Measurements from ENCODE around the gene ZBTB39. TPM values are rescaled to one million over a fixed set of nuclear protein-coding genes. Genes with fewer than 3 reads are reported as not detected.

The ZBTB39 gene
- total RNA-seq, 2 donors from 2014 or later, result 3.2 to 4.5 TPM

DNA sequence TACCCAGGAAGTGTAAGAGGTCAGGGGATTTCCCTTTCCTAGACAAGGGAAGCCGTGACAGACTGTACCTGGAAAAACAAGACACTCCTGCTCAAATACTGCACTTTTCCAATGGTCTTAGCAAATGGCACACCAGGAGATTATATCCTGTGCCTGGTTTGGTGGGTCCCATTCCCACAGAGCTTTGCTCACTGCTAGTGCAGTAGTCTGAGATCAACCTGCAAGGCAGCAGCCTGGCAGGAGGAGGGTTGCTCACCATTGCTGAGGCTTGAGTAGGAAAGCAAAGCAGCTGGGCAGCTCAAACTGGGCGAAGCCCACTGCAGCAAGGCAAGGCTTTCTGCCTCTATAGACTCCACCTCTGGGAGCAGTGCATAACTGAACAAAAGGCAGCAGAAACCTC lies 47.9 kb downstream of the ZBTB39 start:
- ATAC-seq, result no peak
- intact Hi-C loops (cut with DNase I, micrococcal nuclease), result no loop called here
- DNase-seq, result no peak

DNA sequence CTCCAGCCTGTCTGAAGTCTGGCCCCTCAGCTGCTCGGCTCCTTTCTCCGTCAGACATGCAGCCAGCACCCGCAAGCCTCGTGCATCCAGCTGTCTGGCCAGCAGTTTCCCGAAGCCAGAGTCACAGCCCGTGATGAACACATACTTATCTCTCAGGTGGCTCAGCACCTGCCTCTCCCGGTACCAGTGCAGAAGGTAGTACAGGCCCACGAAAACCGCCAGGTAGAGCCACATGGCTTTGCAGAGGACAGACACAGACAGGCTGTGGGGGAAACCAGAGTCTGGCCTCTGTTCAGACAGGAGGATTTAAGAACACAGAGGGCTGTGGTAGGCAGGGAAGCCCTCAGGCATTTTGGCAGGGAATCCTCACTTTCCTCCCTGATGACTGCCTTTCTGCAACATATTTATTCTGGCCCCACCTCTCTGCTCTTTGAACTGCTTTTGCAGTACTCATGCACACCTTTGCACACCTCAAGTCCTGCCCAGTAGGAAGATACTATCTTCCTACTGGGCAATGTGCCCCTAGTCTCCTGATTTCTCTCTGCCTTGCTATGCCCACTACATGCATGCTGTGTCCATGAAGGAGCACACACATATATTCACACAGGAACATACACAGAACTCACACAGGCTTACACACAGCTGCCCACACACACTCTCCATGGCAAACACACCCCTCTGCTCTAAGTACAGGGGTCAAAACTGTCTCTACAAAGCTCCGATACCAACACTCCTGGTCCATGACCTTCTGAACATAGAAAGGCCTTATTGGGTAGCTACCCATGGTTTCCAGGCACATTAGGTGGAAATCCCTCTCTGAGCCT lies 48.9 kb downstream of the ZBTB39 start, which contains the start of gene RDH16:
TSS of gene RDH16 (minus strand) at position 380 of the 824 bp plus-strand sequence. CDS start at position 234, 146 bp downstream.
- ATAC-seq (peak; percentile 99), DNase-seq (no peak)

DNA sequence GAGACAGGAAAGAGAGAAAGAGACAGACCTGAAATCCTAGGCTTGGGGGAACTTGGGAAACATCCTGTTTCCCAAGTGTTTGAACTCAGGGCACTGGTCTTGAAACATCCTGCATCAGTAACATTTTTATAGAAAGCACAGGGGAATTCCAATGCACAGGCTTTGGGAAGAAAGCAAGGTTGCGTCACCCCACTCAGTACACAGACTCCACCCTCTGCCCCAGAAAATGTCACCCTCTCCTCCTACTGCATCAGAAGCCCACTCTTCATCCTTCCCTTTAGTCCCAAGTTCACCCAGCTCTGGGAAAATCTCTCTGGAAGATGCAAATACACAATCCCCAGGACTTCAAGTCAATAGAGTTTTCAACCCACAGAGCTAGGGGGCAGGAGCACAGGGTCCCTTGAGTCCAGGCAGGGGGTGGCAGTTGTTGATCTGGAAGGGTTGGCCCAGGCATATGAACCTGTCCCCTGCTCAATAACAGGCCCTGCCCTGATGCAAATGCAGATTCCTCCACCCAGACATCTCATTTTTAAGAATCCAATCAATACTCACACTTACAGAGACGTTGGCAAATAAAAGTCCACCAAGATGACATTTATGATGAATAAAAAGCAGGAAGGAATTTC lies 50.6 kb downstream of the ZBTB39 start:
- no peak for ATAC-seq
- no peak for DNase-seq
- intact Hi-C loops (cut with DNase I, micrococcal nuclease), result no loop called here

More for the DNA sequence above, 48.9 kb downstream of the ZBTB39 start, which contains the start of gene RDH16:
- intact Hi-C loops (cut with DNase I, micrococcal nuclease), result no loop called here

DNA sequence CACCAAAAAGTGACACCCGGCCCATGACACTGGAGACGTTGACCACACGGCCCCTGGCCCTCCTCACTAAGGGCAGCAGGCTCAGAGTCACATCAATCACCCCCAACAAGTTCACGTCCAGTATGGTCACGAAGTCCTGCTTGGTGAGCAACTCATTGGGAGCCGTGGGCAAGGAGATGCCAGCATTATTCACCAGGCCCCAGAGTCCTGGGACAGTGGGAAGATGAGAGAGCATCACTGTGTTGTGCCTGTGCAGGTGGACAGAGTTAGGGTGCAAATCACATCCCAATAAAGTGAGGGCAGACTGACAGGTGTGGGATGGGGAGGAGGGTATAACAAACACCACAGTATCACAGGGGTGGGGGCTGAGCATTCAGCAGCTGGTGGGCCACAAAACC lies 51.4 kb downstream of the ZBTB39 start:
- ATAC-seq (no peak), DNase-seq (no peak)
- intact Hi-C loops (cut with DNase I, micrococcal nuclease), result no loop called here

DNA sequence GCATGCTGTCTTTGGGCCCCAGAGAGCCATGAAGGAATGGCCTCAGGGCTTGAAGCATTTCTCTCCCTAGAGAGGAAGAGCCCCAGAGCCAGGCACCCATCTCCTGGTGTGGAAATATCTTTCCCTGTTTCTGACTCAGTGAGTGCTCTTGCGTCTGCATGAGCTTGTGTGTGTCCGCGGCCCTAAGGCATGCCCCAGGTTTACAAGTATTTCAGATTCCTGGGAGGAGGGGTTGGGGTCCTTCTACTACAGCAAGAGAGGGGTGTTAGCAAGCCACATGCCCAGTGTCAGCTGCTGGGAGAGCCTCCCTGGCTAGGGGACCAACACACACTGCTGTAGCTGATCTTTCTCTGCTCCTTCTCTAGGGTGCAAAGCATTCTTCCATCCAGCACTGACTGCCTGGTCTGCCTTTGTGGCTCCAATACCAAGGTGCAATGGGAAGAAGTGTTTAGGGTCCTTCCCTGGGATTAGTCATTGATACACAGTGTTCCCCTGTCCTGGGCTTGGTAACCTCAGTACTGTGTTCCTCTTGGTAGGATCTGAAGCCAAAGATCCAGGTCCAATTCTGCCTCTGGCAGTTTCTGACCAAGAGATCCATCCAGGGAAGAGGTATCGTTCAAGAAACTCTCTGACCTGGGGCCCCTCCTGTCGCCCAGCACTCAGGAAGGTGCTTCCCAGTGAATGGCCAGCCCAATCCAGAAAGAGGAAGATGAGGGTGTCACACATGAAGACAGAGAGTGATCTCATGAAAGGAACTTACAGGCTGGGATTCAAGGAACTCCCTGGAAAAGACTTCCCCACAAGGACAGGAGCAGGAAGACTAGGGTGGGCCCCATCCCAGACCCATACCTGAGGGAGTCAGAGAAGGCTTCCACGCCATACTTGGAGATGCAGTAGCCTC lies 52.0 kb downstream of the ZBTB39 start:
- DNase-seq (no peak), ATAC-seq (no peak)
- intact Hi-C loops (cut with DNase I, micrococcal nuclease), result no loop called here

DNA sequence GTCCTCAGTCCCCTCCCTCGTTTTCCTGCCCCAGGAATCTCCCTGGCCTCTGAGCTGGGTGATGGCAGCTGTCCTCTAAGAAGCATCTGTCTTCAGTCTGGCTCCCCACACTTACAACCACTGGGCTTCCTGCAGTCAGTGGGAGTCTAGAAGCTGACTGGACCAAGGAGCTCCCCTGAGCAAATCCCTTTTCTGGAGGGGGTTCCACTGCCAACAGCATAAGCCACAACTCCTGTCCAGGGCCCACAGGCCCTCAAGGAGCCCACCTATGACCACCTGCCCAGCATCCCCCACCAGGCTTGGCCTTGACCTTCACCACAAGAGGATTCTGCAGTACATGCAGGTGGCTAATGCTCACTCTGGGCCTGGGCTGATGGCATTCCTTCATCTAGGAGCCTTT lies 53.0 kb downstream of the ZBTB39 start:
- no peak for DNase-seq
- intact Hi-C loops (cut with DNase I, micrococcal nuclease), result no loop called here
- no peak for ATAC-seq

DNA sequence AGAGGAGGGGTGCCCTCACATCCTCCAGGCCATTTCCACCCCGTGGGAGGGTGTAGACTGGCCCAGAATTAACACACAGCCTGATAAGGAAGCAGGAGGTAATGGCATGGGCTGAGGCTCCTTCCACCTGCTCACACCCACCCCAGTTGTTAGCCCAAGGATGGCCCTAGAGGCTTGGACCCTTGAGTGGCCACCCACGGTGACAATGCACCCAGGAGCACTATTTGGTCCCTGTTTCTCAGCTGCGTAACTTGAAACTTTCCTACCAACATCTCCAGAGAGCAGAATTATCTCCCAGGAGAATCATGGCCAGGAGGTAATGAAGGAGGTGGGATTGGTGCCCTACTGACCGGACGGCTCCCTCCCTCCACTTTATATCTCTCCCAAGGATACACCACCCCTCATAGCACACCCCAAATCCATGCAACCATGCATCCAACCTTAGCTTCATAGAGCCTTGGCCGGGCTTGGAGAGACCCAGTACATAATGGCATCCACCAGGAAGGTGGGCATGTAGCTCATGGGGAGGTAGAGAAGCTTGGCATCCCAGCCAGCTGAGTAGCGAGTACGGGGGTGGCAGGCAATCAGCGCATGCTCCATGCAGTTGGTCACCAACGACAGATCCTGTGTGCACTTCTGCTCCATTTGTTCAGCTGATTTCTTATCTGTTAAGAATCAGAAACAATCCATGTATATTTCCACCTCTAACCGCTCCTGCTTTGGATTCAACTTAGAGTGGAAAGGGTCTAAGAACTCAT lies 54.6 kb downstream of the ZBTB39 start:
- no peak for DNase-seq
- intact Hi-C loops (cut with DNase I, micrococcal nuclease), result no loop called here
- no peak for ATAC-seq

DNA sequence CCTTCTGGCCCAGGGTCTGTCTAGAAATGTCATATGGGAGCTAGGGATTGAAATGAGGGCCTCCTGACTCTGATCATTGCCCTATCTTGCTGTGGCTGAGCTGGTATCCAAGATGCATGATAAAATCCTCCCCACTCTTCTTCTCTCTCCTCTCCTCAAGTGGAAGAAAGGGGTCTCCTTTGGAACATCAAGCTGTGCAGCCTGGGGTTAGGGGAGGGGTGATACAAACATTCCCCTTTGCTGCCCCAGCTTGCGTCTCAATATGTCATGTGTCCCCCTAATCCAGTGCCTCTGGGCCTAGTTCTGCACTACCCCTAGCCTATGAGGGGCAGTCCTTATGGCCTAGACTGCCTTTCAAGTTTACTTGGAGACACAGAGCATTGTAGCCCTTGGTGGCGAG lies 57.5 kb downstream of the ZBTB39 start:
- ATAC-seq (no peak), DNase-seq (no peak)
- intact Hi-C loops (cut with DNase I, micrococcal nuclease), result no loop called here

Other genes with a start within 250 kb of the ZBTB39 start
- 1 to 10 TPM; 1.2 to 9.6 TPM for gene HSD17B6, start 243.2 kb downstream of the ZBTB39 start, total RNA-seq
- gene SDR9C7, start 72.1 kb downstream of the ZBTB39 start, total RNA-seq, result not detected
- gene RDH16, start 48.9 kb downstream of the ZBTB39 start, total RNA-seq, result under 1 TPM; 0.18 to 0.28 TPM
- gene TAC3, start 10.0 kb upstream of the ZBTB39 start, total RNA-seq, result 1 to 10 TPM; 1.4 to 2.8 TPM
- gene MYO1A, start 43.6 kb upstream of the ZBTB39 start, total RNA-seq, result 100 to 1,000 TPM; 281 to 296 TPM
- 1 to 10 TPM; 4.9 to 5.8 TPM for gene NEMP1, start 72.2 kb upstream of the ZBTB39 start, total RNA-seq
- 1 to 10 TPM; 2.3 to 8.9 TPM for gene NAB2, start 82.6 kb upstream of the ZBTB39 start, total RNA-seq
- 100 to 1,000 TPM; 182 to 214 TPM for gene STAT6, start 104.8 kb upstream of the ZBTB39 start, total RNA-seq
- gene LRP1, start 121.9 kb upstream of the ZBTB39 start, total RNA-seq, result 100 to 1,000 TPM; 117 to 119 TPM
- gene LRP1-AS, start 141.1 kb upstream of the ZBTB39 start, total RNA-seq, result not detected
- gene NXPH4, start 210.2 kb upstream of the ZBTB39 start, total RNA-seq, result not detected
- gene SHMT2, start 223.2 kb upstream of the ZBTB39 start, total RNA-seq, result 10 to 100 TPM; 45.3 to 58.8 TPM
- gene STAC3, start 244.6 kb upstream of the ZBTB39 start, total RNA-seq, result 1 to 10 TPM; 2.0 to 4.2 TPM

Measured in left colon (tissue), 2 donors.